GM19463 (cell line): ENCODE measurements around the gene ENSA.
A peak's percentile ranks its signal among the peaks of the same experiment; 100 is the strongest.
"Not testable (repeated sequence)": the region's sequence is repeated elsewhere in the genome, so short reads cannot be mapped to it uniquely, and the experiment has no call there.

ENCODE experiments used
- ATAC-seq: cut with Tn5 transposase; IDR thresholded peaks from one replicate; pipeline ENCODE4 v1.9.1; 2021; ENCODE audit warnings: mild to moderate bottlenecking, moderate library complexity; ENCODE audit not compliant: unreplicated experiment

ENSA gene

DNA sequence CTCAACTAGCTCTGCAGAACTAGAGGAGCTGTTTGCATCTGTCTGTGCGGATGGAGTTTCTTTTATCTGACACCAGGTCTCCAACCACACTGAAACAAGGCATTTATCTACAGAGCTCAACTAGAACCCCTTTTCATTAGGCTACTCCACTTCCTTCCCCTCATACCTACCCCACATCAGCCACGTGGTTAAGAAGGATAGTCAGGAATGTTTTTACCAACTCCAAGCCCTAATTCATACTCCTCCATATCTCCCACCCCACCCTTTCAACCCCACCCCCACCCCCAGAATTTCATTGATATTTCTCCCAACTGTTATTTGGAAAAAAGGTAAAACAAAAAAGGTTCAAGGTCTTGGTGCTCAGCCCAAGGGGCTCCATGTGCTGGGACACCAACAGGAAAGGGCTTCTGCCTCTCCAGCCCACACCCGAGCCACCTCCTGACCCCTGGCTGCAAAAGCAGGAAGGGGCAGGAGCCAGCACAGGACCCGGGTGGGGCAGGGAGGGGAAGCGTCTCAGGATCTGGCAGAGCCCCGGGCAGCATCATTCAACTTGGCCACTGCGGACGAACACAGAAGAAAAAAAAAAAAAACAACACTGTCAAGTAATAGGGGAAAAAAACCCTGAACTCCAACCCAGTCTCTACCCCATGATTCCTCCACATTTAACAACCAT lies 7.0 kb downstream of the ENSA start:
- no peak for ATAC-seq

DNA sequence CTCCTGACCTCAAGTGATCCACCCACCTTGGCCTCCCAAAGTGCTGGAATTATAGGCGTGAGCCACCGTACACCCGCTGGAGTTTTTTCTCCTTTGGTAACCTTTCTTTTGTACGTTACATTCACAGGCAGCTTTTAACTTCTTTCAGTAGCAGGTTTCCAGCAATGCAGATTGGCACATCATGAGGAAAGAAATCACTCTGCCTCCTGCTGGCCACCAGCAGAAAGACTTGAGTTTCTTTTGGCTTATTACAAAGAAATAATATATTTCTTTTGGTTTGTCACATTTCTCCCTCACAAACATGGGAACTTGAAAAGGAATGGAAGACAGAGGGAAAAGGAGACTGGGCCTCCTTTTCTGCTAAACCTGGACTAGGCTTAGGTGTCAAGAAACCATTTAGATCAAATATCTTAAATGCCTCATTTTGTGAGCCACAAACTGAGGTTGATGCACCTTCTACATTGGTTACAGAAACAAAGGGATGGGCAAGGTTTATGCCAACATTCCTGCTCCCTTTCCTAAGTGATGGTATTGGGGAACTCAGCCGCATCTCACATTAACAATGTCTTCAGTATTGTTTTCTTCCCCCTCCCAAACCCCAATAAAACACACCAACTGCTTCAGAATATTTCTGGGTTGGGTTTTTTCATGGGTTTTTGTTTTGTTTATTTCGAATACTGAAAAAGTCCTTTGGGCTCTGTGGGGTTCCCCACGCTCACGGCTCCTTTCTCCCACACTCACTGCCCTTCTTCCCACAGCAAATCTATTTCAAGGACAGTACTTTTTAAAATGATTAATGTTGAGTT lies 7.7 kb downstream of the ENSA start:
- no peak for ATAC-seq

DNA sequence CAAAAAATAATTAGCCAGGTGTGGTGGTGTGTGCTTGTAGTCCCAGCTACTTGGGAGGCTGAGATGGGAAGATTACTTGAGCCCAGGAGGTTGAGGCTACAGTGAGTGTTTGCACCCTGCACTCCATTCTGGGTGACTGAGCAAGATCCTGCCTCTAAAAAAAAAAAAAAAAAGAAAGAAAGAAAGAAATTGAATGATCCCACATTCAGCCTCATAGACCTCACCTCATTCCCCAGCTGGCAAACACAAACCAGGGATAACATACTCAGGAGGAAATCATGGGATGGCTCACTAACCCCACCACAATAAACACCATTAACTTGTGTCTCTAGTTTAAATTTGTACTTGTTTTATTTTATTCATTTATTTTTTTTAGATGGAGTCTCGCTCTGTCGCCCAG lies 8.5 kb downstream of the ENSA start:
- no peak for ATAC-seq

DNA sequence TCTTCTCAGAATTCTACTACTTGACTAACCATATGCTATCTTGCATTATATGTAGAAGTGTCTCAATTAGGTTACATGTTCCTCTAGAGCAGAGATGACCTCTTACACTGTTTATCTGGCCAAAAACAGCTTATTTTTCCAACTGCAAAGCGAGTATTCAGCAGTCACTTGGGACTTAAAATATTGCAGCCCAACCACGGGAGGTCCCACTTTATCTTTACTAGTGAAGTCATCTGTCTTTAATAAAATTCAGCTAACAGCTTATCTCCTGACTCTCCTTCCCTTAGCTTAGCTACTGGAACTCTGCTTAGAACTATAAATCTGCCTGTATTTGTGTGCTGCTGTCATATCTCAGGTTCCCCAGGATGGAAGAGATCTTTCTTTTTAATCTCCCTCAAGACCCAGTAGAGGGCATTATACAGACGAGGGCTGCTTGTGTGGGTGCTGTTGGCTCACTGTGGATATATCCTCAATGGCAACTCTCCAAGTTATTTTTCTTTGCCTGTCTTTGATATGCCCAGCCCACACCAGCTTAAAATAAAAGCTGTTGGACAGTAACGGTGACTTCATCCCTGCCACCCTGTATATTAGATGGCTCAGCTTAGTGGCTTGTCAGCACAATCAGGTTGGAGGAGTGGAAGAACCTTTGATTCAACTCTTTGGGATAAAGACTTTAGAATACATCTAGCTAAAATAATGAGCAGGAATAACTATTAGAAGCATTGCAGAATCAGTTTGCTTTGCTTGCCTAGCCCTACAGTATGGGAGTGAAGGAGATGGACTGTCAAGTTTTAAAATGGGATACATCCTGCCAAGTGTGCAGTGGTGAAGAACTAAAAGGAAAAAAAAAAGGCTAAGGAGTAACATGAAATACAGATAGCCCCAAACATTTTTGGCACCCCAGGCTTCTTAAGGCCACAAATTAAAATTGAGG lies 9.6 kb downstream of the ENSA start:
- ATAC-seq, result no peak

DNA sequence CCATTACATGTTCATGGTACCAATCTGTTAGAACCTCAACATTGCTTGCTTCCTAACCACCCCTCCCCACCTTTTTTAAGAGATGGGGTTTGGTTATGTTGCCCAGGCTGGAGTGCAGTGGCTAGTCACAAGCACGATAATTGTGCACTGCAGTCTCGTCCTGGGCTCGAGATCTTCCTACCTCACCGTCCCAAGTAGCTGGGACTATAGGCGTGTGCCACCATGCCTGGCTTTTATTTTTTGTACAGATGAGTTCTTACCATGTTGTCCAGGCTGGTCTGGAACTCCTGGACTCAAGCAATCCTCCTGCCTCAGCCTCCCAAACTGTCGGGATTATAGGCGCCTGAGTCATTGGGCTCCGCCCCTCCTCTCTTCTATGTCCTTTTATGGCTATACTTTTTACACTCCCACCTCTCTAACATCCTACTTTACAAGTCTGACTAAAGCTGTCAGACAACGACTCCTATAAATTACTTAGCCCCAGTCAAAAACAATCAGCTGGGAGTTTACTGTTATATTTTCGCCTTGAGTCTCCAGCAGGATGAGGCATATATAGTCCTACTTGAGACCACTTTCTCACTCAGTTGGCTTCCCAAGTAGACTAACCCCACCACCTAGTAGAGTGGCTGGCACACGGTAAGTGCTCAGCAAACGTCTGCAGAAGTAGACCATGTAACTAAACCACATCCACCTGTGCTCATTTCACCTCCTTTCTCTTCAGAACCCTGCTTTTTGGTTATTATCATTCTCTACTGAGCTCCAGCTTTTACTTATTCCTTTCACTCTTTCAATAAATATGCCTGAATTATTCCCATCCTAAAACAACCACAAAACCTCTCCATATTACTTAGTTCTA lies 13.8 kb downstream of the ENSA start:
- ATAC-seq, result no peak

DNA sequence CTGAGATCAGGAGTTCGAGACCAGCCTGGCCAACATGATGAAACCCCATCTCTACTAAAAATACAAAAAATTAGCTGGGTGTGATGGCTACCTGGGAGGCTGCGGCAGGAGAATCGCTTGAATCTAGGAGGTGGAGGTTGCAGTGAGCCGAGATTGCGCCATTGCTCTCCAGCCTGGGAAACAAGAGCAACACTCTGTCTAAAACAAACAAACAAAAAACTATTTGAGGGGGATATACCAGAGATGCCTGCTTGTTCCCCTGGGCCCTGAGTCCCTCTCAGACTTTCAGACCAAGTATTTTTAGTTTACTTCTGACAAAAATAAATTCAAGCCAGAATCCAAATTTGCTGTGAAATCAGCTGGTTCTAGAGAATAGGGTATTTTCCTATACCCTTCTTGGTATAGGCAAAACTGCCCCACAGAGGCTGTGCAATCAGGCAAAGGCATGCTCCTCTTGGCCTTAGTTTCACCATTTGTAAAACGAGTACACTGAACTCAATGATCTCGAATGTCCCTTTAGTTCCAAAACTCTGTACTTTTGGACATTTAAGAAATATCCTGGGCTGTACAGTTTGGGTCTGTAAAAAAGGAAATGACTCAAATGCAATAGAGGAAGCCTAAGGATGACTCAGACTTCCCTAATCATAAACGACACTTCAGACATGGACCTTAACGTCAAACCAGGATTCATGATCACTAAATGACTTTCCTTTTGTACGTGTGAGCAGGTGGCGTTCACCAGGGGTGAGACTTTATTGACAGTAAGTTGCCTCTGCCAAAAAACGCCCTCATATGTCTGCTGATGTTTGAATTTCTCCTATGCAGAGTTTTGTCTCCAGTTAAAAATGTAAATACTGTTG lies 16.1 kb downstream of the ENSA start:
- peak; percentile 49 for ATAC-seq

DNA sequence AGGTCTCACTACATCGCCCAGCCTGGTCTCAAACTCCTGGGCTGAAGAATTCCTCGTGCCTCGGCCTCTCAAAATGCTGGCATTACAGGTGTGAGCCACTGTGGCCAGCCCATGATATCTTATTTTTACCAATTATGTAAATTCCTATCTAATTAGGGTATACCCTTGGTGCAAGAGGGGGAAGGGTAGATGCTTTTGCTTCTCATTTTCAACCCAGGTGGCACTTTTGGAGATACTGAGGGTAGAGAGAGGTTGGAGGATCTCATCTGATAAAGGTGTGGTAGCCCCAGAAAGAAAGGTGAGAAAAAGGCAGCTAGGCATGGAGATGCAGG lies 17.4 kb downstream of the ENSA start:
- no peak for ATAC-seq

DNA sequence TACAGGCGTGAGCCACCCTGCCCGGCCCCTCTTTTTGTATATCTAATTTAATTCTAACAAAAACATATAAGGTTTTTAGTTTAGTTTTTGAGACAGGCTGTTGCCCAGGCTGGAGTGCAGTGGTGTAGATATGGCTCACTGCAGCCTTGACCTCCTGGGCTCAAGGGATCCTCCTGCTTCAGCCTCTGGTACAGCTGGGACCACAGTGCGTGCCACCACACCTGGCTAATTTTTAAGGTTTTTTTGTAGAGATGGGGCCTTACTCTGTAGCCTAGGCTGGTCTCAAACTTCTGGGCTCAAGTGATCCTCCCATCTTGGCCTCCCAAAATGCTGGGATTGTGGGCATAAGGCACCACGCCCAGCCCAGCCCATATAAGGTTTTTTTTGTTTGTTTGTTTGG lies 18.8 kb downstream of the ENSA start:
- no peak for ATAC-seq

DNA sequence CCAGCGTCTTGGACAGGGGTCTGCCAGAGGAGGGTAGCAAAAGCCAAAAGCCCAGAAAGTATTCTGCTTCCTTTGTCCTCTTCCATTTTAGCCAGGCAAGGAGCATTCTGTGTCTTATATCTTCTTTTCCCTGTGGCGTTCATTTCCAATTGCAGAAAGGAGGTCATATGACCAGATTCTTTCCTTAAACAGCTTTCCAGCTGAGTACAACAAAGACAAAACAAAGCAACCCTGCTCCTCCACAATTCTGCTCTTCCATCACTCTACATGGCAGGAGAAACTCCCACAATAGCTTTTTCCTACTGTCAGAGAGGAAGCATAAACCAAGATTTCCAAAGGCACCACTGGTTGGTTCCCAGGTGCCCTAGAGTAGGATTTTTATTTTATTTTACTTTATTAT lies 19.7 kb downstream of the ENSA start:
- ATAC-seq, result no peak

DNA sequence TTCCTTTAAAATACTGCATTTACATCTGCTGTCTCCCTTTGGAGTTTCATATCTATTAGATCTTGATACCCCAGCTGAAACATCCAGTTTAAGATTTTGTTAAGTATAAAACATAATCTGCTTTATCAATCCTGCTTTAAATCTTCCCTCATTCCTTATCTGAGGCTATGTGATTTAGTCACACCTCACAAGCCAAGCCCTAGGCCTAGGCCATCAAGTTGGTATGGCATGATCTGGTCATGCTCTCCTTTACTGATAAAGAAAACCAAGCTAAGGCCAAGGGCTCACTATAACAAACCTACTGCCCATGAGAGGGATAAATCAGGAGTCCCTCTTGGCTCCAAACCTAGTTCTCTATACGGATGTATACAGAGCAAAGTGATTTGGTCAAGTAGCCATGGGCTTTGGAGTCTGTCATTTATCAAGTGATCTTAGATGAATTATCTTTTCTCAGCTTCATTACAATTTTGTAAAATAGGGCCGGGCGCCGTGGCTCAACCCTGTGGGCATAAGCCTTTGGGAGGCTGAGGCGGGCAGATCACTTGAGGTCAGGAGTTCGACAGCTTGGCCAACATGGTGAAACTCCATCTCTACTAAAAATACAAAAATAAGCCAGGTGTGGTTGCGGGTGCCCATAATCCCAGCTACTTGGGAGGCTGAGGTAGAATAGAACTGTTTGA lies 22.8 kb downstream of the ENSA start:
- no peak for ATAC-seq

DNA sequence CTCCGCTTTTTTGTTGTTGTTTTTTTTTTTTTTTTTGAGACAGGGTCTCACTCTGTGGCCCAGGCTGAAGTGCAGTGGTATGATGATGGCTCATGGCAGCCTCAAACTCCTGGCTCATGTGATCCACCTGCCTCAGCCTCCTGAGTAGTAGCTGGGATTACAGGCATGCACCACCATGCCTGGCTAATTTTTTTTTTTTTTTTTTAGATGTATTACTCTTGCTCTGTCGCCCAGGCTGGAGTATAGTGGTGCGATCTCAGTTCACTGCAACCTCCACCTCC lies 24.0 kb downstream of the ENSA start:
- ATAC-seq, result not testable (repeated sequence)

DNA sequence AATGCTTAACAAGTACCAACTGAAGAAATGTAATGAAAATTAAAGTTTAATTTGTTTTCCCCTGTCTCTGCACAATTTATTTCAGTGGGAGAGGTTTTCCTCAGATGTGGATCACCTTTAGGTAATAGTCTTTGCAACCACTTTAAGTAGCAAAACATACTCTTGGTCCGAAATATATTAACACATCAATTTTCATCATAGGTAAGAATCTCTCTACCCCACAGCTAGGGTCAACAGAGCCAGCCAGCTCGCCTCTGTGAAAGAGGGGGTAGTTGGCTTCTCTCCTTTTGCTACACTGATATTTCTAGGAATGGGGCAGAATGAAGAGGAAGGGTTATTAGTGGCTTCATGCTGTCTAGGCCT lies 25.2 kb downstream of the ENSA start:
- ATAC-seq, result no peak

DNA sequence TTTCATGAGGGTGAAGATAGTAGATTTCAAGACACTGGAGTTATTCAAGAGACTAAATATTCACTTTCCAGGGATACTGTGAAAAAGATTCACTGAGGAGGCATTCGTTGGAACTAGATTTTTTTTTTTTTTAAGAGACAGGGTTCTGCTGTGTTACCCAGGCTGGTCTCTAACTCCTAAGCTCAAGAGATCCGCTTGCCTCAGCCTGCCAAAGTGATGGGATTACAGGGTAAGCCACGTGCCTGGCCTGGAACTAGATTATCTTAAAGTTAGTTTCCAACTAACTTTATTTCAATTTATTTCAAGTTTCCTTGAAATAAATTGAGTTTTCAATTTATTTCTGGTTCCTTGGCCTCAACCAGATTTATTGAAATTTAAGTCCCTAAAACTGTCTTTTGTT lies 25.7 kb downstream of the ENSA start:
- ATAC-seq, result no peak

DNA sequence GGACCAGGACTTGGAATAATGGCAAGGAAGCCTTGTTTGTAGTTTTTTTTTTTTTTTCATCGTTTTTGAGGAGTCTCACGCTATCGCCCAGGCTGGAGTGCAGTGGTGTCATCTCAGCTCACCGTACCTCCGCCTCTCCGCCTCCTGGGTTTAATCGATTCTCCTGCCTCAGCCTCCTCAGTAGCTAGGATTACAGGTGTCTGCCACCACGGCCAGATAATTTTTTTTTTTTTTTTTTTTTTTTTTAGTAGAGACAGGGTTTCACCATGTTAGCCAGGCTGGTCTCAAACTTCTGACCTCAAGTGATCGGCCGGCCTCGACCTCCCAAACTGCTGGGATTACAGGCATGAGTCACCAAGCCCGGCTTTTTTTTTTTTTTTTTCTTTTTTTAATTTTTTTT lies 27.0 kb downstream of the ENSA start:
- ATAC-seq, result not testable (repeated sequence)

DNA sequence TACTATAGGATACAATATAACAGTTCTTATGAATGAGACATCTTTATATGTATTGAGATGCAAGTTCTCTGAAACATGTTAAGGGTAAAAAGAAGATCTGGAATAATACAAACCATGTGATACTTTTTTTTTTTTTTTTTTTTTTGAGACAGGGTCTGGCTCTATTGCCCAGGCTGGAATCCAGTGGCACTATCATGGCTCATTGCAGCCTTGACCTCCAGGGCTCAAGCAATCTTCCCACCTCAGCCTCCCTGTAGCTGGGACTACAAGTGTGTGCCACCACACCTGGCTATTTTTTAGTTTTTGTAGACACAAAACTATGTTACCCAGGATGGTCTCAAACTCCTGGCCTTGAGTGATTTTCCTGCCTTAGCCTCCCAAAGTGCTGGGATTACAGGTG lies 27.9 kb downstream of the ENSA start:
- no peak for ATAC-seq

DNA sequence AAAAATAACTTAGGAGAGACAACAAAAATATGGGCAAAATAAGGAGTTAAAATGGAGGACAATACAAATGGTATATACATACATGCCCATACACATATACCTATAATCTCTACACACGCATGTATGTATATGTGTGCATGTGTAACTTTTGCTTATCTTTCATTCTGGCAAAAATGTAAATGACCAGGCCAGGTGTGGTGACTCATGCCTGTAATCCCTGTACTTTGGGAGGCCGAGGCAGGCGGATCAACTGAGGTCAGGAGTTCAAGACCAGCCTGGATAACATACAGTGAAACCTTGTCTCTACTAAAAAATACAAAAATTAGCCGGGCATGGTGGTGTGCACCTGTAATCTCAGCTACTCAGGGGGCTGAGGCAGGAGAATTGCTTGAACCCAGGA lies 31.1 kb downstream of the ENSA start:
- ATAC-seq, result not testable (repeated sequence)

DNA sequence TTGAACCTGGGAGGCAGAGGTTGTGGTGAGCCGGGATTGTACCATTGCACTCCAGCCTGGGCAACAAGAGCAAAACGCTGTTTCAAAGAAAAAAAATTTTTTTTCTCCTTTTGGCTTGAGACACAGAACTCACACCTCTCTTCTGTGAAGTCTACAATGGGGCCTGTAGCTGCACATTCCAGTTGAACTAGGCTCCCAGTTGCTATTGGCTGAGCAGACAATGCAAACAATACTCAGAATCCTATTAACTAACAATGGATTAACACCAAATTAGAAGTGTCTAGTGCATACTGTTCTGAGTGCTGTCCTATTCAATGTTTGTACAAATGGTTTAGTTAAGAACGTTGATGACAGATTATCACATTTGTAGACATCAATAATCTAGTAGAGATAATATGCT lies 32.4 kb downstream of the ENSA start:
- no peak for ATAC-seq

DNA sequence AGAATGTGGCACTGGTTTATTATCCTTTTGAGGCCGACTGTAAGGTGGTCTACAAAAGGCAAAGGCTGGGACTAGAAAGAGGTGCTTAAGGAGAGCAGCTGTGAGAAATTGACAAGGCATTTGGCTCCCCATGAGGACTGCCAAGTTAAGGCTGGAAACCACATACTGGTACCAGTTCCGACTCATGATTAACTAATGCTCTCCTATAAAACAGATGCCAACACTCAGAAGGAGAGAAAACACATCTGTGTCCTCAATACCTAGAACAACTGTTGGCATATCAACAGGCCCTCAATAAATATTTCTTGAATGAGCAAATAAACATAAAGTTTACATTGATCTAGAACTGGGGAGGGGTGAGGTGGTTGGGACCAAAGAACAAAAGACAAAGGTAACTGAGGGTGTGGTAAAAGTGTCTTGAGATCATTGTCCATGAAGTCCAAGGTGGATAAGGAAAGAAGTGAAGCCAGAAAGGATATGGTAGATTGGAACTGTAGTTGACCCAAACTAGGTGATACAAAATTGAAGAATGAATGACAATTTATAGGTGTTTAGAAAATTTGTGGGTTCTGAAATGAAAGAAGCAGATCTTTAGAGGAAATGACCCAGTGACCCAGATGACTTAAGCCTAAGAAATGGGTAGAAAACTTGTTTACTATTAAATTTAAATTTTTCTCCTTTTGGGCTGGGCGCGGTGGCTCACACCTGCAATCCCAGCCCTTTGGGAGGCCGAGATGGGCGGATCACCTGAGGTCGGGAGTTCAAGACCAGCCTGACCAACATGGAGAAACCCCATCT lies 33.1 kb downstream of the ENSA start:
- no peak for ATAC-seq

DNA sequence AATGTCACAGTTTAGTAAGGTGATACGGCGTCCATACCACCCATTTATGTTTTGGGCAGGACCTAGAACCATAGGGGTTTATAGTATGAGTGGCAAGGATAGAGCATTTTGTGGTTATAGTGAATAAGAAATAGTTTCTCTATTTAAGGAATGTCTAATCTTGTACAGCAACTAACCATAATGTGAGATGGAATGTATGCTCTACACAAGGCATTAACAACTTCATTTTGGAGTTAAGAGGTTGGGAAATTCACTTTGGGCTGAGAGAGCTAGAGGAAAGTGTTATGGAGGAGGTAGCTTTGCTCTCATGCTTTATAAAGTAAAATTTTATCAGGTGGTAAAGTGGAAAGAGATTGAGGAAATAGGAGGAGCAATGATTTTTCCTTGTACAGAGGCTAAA lies 47.0 kb downstream of the ENSA start:
- ATAC-seq, result no peak
